SW 1271 (cell line): Measurements from ENCODE around the gene DISC1.

Experiments
- DNase-seq, 2 experiments: peaks; one replicate each; lab custom pipeline; 2025; lab: John Stamatoyannopoulos, UW

The DISC1 gene

DNA sequence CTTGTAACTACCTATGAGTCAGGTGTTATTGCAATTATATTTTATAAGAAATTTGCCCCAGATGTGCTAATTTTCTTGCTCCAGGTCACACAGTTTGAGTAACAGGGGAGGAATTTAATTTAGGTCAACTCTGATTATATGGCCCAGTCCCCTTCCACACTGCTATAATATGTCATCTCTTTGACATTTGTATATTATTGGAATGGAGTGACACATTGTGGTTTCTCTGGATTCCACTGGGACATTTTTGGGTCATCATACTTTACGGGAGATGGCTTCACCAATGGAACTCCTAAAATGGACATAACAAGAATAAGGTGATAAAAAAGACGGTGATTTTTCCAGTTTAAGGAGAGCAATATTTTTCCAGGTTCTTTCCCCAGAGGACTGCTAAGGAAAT lies 191.2 kb downstream of the DISC1 start:
- no peak for DNase-seq

DNA sequence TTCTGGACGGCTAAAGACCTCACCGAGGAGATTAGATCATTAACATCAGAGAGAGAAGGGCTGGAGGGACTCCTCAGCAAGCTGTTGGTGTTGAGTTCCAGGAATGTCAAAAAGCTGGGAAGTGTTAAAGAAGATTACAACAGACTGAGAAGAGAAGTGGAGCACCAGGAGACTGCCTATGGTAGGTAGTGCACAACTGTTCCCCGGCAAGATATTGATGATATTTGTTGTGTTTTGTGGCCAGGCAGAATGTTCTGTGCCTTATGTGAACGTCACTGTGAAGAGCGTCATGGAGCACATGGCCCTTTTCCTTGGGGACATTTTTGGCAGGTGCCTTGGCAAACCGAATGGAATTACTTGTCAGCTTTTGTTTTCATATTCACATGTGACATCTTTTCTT lies 191.7 kb downstream of the DISC1 start:
- no peak for DNase-seq

DNA sequence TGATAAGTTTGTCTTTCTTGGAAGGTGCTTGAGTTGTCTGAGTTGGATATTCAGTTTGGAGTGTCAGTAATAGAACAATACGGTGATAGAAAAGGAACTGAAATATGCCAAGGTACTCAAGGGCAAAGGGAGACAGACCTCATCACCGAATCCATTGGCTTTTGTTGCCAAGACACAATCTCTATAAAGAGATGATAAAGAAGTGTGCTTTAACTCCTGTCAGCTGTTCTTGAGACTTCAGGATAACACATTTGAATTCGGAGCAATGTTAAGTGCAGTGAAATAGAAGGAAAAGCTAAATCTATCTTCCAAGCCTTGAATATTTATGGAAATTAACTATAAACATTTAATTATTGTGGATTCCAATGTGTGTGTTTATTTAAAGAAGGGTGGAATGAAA lies 194.7 kb downstream of the DISC1 start:
- no peak for DNase-seq

DNA sequence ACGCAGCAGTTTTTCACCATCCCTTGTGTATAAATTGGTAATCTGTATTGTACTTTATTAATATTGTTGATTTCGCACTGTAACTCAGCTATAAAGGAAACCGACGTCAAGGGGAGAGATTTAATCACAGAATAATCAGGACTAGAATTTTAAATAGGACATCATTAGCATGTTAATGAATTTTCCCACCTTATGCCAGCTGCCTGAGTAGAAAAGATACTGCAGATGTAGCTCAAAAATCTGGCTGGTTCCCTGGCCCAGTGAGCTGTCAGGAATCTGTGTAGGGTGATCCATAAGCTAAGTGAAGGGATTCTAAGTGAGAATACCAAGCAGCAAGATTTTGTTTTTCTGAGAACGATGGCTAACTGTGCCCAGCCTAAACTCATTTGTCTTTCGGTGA lies 195.5 kb downstream of the DISC1 start:
- DNase-seq: no peak

DNA sequence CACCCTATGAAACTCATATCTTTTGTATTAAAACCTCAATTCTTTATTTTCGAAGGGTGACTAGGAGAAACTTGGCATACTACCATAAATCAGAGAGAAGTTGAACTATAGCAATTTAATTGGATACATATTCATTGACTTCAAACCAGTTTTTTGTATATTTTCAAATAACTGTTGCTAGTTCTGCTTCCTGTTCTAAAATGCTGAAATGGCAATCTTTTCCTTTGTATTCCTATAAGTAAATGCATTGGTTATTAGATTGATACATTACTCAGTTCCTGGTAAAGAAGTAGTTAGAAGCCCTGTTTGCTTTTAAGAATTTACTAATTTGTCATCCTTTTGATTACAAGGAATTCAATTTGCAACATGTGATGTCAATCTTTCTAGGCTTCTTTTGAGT lies 200.0 kb downstream of the DISC1 start:
- DNase-seq: no peak

DNA sequence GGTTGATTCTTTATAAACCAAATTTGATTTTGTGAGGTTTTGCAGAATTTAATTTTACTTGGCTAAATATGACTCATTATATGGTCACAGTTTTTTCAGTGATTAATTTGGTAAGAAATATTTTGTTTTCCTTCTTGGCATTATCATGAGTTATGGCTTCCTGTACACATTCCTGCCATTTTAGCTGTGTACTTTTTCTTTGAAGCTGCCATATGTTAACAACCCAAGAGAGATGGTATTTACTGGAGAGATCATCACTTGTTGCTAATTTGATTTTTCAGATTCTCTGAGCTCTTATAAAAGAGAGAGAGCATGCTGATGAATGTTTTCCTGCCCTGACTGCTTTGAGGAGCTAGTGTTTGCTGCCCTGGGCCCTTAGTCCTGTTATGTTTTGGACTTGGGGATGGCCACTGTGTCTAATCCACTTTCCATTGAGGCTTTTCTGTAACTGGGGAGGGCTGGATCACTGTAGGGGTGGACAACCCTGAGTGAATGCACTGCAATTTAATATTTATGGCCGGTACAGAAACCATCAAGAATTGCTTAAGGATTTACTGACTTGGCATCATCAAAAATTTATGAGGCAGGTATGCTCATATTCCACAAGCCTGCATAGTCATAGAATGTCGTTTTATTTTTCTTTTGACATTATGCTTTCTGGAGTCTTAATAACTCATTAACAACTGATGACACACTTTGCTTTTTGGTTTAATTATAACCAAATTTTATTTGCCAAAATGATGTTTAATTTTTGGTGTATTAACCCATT lies 200.9 kb downstream of the DISC1 start:
- peak in 1 of 2 experiments; percentile 43 for DNase-seq

DNA sequence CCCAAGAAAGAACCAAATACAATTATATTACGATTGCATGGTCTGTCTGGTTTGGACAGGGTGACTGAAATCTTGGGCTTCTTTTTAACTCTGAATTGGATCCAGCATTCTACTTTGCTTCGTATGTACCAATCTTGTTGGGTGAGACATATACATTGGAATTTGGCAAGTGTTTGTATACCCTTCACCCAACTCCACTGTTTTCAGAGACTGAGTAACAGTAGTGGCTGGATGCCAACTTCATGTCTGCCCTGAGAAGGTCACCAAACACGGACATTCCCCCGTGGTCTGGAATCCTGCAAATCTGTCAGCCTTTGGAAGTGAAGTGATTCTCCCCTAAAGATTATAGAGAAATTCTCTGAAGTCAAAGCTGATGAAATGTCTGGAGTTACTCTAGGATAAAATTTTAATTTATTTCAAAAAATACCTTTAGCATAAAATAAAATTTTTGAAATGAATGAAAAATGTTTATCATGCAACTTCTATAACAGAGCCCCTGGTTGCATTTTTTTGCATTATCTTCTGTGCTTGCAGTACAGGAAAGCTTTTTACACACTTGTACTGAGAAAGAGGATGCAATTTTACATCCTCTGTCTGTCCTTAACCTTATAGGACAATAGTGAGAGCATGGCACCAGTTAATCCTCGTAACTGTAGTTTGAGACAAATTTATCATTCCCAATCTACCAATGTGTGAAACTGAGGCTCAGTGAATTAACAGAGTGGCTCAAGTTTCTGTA lies 201.8 kb downstream of the DISC1 start:
- DNase-seq: peak; percentile 50 to 80

DNA sequence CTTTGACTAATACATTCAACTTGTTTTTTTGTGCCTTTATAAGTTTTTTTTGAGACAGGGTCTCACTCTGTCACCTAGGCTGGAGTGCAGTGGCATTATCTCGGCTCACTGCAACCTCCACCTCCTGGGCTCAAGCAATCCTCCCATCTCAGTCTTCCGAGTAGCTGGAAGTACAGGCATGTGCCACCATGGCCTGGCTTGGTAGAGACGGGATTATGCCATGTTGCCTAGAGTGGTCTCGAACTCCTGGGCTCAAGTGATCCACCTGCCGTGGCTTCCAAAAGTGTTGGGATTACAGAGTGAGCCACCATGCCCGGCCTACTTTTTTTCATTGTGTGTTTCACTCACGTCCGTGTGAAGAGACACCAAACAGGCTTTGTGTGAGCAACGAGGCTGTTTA lies 202.7 kb downstream of the DISC1 start:
- DNase-seq: no peak

DNA sequence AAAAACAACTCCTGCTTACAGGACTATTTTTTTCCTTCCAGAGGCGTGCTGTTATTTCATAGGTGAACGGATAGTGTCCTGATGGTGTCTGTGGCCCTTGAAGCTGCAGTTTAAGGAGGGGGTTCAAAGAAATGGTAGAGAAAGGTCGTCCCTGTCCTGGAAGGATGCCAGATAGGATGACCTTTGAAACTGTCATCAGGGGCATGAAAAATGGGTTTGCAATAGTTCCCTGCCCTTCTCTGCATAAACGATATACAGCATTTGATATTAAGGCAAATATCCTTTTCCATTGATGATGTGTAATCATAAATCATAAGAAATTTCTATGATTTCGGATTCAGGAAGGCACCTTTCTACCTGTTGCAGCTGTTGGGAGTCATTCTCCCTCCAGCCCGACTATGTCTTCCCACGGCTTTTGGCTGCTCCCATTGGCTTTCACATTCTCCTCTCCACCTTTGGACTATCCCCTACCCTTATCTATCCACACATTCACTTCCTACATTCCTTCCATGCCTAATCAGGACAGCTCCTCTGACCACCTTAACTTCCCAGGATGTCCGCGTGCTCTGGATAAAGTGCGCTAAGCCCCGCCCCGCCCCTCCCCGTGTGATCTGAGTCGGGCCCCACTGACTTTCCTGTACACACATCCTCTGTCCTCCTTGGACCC lies 209.8 kb downstream of the DISC1 start:
- DNase-seq: no peak

DNA sequence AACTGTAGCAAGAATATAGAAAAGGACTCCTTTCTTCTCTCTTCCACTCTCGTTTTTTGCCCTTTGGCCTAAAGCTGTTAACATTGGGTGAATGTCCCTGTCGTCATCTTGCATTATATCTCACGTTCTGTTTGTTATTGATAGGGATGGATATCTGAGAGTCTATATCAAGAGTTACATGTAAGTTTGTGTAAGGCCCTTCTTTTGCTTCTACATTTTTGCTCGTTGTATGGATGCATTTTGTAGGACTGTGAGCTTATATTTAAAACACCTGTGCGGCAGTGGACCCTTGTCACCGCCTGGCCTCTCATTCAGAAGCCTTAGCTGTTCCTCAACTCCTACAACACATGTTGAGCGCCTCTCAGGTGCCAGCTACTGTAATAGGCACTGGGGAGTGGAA lies 211.9 kb downstream of the DISC1 start:
- no peak for DNase-seq

DNA sequence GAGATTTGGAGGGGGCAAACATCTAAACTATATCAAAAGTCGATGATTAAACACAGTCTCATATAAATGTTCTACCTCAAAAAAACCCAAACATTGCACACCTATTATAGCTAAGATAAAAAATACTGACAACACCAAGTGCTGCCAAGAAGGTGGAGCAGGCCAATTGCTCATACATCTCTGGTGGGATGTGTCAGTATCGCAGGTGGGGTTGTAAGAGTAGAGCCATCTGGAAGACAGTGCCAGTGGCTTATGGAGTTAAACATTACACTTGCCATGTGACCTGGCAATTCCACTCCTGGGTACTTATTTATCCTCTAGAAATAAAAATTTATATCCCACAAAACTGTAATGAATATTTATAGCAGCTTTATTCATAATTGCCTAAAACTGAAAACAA lies 213.4 kb downstream of the DISC1 start:
- DNase-seq: no peak

DNA sequence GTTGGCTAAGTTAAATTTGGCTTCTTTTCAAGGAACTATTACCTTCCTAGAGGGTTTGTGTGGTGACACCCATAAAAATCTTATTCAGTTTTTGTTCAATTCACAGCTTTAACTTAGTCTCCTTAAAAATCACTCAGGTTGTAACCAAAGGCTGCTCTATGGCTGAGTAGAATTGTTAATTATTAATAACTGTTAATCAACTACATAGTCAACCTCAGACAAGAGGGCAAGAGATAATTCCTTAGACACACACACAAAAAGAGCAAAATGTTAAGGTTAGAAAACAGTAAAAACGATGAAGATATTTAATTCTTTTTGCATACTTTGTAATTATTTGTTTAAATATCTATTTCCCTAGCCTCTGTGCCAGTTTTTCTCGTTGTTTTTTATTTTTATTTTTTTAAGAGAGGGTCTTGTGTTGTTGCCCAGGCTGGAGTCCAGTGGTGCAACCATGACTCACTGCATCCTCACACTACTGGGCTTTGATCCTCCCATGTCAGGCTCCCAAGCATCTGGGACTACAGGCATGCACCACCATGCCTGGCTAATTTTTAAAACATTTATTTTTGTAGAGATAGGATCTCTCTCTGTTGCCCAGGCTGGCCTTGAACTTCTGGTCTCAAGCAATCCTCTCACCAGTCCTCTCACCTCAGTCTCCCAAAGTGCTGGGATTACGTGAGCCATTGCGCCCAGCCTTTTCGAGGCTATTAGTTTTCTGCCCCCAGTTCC lies 215.2 kb downstream of the DISC1 start:
- no peak for DNase-seq

DNA sequence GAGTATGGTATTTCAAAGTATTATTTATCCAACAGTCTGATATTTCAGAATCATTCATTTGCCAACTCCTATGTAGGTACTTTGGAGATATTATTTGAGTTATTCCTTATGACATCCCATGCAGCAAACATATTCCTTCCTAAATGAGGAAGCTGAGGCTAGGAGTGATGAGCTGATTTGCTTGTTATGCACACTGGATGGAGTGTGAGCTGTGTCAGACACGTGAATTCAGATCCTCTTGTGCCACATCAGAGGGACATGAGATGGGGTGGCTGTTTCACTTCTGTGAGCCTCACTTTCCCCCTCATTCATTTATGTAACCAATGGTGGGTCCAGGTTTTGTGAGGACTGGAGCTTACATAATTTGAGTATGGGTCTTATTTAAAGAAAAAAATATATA lies 215.9 kb downstream of the DISC1 start:
- DNase-seq: no peak

DNA sequence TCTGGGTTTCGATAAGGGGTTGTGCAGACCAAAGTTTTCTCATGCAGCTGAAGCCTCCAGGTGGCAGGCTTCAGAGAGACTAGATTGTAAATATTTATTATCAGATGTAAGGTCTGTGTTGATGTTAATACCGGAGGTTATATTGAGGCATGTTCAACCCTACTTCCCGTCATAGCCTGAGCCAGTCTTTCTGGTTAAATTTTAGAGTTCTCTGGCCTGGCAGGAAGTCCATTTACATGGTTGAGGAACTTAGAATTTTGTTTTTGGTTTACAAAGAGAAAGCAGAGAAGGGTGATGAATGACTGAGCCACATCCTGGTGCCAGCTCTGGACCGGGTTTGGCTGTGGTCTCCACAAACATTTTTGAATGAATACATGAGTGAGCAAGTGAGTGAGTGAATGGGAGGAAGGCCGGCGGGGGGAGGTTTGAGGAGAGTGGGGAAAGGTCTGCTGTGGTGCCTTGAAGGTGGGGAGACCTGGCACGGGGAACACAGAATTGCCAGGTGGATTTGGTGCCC lies 218.5 kb downstream of the DISC1 start:
- DNase-seq: no peak

DNA sequence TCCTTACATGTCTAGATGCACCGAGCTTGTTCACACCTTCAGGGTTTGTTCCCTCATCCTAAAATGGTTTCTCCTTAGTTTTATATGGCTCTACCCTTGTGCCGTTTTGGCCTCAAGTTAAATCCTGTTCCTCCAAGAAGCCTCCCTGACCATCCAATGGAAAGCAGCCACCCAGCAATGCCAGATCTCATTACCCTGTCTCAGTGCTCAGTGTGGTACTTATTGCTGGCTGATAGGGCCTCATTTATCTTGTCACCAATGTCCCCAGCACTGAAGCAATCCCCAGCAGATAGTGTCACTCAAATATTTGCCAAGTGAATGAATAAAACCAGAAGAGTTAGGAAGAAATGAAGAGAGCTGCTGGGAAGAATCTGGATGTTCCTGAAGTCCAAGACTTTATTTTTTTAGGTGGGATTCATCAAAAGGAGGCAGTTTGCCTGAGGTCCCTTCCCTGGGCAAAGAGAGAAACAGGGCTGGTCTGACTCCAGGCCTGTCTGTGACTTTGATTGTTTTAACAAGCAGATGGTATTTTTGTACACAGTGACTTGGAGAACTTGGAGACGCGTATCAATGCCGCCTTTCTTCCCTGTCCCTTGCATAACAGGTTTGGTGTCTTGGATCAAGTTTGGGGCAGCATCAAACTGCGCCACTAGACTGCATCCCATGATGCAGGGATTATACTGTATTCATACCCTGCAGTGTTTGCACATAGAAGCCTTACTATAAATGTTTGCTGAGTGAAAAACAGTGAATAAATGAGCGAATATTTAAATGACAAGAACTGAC lies 221.2 kb downstream of the DISC1 start:
- no peak for DNase-seq

DNA sequence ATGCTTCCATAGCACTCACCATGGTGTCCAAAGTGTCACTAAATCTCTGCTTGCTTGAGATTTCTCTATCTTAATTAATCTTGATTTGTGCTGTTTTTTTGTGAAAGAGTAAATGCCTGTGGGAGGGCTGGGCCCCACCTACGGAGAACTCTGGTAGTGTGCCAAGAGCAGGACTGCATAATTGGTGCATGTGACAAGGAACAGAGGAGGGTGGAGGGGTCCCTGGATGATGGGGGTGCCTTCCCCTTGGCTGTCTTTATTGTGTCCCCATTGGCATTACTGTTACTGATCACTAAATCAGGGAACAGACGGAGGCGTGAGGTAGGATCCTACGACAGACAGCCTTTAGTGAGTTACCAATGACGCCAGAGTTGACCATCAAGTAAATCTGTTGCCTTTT lies 223.4 kb downstream of the DISC1 start:
- DNase-seq: no peak

DNA sequence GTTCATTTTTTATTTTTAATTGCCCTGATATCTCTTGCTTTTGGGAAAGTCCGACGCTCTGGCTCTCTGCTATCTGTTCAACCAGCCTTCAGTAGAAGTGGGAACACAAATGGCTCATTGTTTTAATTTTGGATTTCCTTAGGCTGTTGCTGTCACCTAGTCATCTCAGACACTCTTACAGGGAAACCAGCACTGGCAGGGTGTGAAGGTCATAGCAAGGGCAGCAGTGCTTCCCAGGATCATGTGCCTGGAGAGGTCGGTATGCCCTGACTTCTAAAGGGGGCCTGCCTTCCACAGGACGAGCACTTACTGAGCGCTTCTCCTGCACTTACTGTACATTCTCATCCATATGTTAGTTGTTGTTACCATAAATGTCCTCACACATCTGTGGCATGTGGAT lies 224.2 kb downstream of the DISC1 start:
- no peak for DNase-seq

DNA sequence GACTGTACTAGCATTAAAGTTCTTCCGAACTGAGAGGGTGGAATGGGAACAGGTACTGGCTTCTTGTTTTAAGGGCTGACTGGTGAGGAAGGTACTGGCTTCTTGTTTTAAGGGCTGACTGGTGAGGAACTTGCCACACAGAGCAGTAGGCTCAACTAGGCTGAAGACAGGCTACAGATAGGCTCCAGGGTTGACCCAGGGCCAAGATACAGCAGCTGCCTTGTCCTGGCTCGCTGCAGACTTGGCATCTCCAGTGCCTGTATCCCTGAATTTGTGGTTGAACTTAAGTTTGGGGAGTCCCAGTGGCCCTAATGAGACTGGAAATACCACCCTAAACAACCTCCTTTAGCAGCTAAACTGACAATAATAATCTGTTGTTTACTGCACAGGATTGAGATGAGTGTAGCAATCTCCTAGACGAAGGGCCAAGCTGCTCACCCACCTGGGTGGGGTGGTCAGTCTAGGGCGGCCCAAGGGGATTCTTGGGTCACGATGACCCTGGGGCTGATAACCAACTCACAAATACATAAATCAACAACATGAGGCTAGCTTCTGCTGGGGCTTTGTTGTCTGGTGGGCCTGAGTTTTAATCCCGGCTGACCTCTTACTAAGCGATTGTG lies 227.1 kb downstream of the DISC1 start:
- no peak for DNase-seq

DNA sequence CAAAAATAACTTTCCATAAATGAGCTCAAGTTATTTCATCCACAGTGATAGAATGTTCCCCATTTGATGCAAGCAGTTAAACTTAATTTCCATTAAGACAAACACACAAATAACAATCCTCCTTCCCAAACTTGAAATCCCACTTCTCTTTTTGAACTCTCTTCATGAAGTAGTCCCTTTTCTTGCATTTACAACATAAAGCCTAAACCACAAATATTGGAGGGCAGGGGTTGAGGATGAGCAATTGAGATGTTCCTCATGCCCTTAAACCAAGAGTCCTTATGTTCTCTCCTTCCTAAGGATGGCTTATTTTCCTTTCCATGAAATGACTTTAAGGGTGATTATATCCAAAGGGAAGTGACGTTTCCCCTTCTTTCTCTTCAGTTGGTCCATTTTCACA lies 228.8 kb downstream of the DISC1 start:
- no peak for DNase-seq

DNA sequence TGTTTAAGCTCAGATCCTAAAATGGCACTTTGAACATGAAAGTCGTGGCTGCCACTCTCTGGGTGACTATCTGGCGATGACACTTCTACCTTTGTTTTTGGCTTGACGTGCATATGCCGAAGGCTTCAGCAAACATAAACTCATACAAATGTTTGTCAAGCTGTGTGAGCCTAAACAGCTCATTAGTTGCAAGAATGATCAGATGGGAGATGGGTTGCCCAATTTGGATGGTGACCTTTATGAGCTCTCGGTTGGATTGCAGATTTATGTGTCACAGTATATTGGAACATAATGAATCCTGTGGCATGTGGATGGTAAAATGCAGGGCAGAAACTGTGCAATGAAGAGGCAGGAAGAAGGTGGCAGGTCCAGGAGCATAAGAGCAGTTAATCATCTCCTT lies 229.3 kb downstream of the DISC1 start:
- no peak for DNase-seq

DNA sequence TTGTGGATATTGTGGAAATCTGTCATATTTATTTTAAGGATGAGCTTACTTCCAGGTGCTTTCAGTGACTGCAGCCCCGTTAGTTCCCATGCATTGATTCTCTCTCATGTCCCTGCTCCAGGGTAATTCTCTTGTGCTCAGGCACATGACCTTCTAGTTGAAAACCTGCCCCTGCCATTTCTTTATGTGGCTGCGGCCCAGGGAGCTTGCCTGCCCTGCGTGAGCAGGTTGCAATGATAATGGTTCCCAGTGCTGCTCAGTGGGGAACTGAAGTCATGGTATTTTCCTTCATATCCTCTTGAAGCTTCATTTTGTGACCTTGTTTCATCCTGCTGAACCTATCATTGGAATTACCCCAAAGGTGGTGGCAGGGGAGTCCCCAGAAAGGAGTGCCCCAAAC lies 229.8 kb downstream of the DISC1 start:
- DNase-seq: no peak
